Measurements from ENCODE around the gene PIGP.

Gene PIGP

GRCh38 chr21:37077403-37077802 is 4.5 kb upstream of the PIGP start:
- TF ChIP-seq TAF1 (IDR thresholded peaks at IDR 0.05; ENCODE audit: low read depth, low read length) (no peak), POLR2A (IDR thresholded peaks at IDR 0.05; ENCODE audit: low read depth, low read length) (no peak), SPI1 (IDR thresholded peaks at IDR 0.05; ENCODE audit: low read depth, low read length) (no peak), POLR2AphosphoS5 (IDR thresholded peaks at IDR 0.05; ENCODE audit: low read depth, low read length) (no peak)
- no peak for FAIRE-seq
- DNase-seq (ENCODE audit: insufficient read length, low spot score): no peak

DNA sequence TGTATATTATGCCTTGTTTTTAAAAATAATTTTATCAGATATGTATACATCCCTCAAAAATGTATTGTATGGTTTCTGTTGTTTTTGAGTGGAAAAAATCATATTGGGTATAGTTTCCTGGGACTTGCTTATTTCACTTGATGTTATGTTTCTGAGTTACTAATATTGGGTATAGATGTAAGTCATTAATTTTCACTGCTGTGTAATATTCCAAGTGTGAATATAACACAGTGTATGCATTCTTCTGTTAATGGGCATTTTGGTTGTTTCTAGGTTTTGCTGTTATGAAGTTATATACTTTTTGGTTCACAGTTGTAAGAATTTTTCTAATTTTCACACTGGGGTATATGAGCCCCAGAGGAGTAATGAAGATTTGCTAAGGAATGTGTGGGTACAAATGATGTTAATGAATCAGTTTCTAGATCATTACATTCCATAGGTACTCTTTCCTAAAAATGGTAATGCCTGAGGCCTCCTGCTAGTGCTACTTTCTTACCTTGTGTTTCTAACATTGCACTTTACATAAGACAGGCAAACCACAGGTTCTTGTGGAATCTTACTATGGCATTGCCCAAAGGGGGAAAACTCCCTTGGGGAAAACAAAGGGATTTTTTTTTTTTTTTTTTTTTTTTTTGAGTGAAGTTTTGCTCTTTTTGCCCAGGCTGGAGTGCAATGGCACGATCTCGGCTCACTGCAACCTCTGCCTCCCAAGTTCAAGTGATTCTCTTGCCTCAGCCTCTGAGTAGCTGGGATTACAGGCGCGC is 3.4 kb upstream of the PIGP start:
- FAIRE-seq: no peak
- TF ChIP-seq SPI1 (IDR thresholded peaks at IDR 0.05; ENCODE audit: low read depth, low read length) (no peak), POLR2AphosphoS5 (IDR thresholded peaks at IDR 0.05; ENCODE audit: low read depth, low read length) (no peak), PAX5 (IDR thresholded peaks at IDR 0.05; ENCODE audit: insufficient read depth, low read length, severe bottlenecking) (no peak), POLR2A (IDR thresholded peaks at IDR 0.05; ENCODE audit: low read depth, low read length) (no peak), POU2F2 (IDR thresholded peaks at IDR 0.05; ENCODE audit: low read depth, low read length) (no peak), TAF1 (IDR thresholded peaks at IDR 0.05; ENCODE audit: low read depth, low read length) (no peak)
- DNase-seq (ENCODE audit: insufficient read length, low spot score): no peak

- FAIRE-seq (no peak), DNase-seq (ENCODE audit: insufficient read length, low spot score) (no peak)
- TF ChIP-seq POLR2A (IDR thresholded peaks at IDR 0.05; ENCODE audit: low read depth, low read length) (no peak), SPI1 (IDR thresholded peaks at IDR 0.05; ENCODE audit: low read depth, low read length) (no peak), POLR2AphosphoS5 (IDR thresholded peaks at IDR 0.05; ENCODE audit: low read depth, low read length) (no peak), TAF1 (IDR thresholded peaks at IDR 0.05; ENCODE audit: low read depth, low read length) (no peak), POU2F2 (IDR thresholded peaks at IDR 0.05; ENCODE audit: low read depth, low read length) (no peak), PAX5 (IDR thresholded peaks at IDR 0.05; ENCODE audit: insufficient read depth, low read length, severe bottlenecking) (no peak)
Measured at GRCh38 chr21:37075214-37075770, 2.4 kb upstream of the PIGP start.

DNA sequence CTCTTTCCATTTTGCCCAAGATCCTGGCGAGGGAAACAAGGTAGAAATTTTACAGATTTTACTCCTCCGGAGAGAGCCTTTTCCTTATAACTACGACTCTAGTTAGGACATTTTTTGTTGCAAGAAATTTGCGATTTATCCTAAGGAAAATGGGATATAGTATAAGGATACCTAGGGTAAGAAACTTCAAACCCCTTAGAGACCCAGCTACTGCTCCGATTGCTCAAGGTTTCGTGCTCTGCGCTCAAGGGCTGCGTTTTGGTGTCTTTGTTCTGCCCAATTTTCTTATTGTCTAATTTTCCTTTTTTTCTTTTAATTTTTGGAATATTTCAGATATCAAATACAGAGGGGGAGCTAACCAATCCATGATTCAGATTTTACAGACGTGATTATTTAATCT is 1.7 kb upstream of the PIGP start:
- DNase-seq (ENCODE audit: insufficient read length, low spot score) (no peak), FAIRE-seq (no peak)

DNA sequence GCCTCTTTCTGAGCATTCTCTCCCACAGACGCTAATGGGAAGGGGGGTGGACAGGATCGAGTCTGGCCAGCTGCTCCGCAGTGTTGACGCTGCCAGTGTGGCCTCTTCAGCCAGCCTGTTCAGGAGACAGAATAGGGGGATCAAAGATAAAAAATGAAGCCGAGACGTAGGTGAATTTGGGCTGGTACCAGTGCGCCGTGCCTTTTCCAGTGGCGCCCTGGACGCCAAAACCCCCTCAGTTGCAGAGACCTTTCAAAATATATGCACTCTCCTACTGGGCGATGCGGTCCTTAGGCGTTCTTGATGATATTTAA is 1.3 kb upstream of the PIGP start:
- TF ChIP-seq POU2F2 (IDR thresholded peaks at IDR 0.05; ENCODE audit: low read depth, low read length) (no peak), POLR2AphosphoS5 (IDR thresholded peaks at IDR 0.05; ENCODE audit: low read depth, low read length) (no peak), SPI1 (IDR thresholded peaks at IDR 0.05; ENCODE audit: low read depth, low read length) (no peak), TAF1 (IDR thresholded peaks at IDR 0.05; ENCODE audit: low read depth, low read length) (no peak), POLR2A (IDR thresholded peaks at IDR 0.05; ENCODE audit: low read depth, low read length) (no peak), PAX5 (IDR thresholded peaks at IDR 0.05; ENCODE audit: insufficient read depth, low read length, severe bottlenecking) (no peak)
- DNase-seq (ENCODE audit: insufficient read length, low spot score): no peak
- no peak for FAIRE-seq

More for the DNA sequence above, 1.7 kb upstream of the PIGP start:
- TF ChIP-seq SPI1 (IDR thresholded peaks at IDR 0.05; ENCODE audit: low read depth, low read length): no peak
- no peak for TF ChIP-seq POLR2A (IDR thresholded peaks at IDR 0.05; ENCODE audit: low read depth, low read length)
- TF ChIP-seq POU2F2 (IDR thresholded peaks at IDR 0.05; ENCODE audit: low read depth, low read length): no peak
- no peak for TF ChIP-seq POLR2AphosphoS5 (IDR thresholded peaks at IDR 0.05; ENCODE audit: low read depth, low read length)
- TF ChIP-seq PAX5 (IDR thresholded peaks at IDR 0.05; ENCODE audit: insufficient read depth, low read length, severe bottlenecking): no peak
- no peak for TF ChIP-seq TAF1 (IDR thresholded peaks at IDR 0.05; ENCODE audit: low read depth, low read length)

DNA sequence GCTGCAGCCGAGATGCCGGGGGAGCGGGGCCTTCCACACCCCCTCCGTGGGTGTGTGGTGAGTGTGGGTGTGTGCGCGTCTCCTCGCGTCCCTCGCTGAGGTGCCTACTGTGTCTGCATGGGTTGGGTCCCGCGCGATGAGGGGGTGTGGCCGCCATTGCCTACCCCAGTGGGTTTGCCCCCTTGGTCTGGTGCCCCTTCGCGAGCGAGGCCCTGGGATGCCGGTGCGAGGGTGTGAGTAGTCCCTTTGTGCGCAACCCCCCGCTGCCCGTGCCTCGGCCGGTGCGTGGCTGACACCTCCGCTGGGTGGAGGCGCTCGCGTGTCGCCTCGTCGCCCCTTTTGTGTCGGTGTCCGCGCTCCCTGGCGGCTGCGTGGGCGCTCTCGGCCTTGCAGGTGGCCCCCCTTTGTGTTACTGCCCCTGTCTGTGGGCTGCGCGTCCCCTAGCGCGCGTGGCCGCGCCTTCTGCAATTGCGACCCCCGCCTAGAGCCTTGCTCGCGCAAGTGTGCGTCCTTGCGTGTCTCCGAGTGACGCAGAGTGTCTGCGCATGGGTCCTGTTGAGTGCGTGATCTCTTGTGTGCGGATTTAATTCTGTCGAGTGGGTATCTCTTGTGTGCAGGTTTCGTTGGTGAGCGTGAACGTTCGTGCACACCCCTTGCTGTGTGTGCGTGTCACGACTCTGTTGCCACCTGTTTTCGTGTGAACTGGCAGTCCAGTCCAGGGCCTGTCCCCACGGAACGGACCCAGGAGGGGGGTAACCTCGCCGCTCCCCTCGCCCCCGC is 736 bp upstream of the PIGP start:
- no peak for TF ChIP-seq SPI1 (IDR thresholded peaks at IDR 0.05; ENCODE audit: low read depth, low read length)
- peak; percentile 35 for TF ChIP-seq POLR2A (IDR thresholded peaks at IDR 0.05; ENCODE audit: low read depth, low read length)
- peak; percentile 72 for FAIRE-seq
- peak; percentile 27 for DNase-seq (ENCODE audit: insufficient read length, low spot score)

- TF ChIP-seq TAF1 (IDR thresholded peaks at IDR 0.05; ENCODE audit: low read depth, low read length) (peak; percentile 47; the same call in 1 of the 2 replicates), POLR2AphosphoS5 (IDR thresholded peaks at IDR 0.05; ENCODE audit: low read depth, low read length) (no peak; the same call in 1 of the 2 replicates), POLR2A (IDR thresholded peaks at IDR 0.05; ENCODE audit: low read depth, low read length) (peak; percentile 74)
- FAIRE-seq (peak; percentile 38), DNase-seq (ENCODE audit: insufficient read length, low spot score) (peak; percentile 43)
Measured at GRCh38 chr21:37072274-37072987, 440 bp downstream of the PIGP start.

- DNase-seq (ENCODE audit: insufficient read length, low spot score) (no peak), FAIRE-seq (no peak)
- no peak for TF ChIP-seq POLR2A (IDR thresholded peaks at IDR 0.05; ENCODE audit: low read depth, low read length)
- no peak for TF ChIP-seq TAF1 (IDR thresholded peaks at IDR 0.05; ENCODE audit: low read depth, low read length)
- no peak for TF ChIP-seq PAX5 (IDR thresholded peaks at IDR 0.05; ENCODE audit: insufficient read depth, low read length, severe bottlenecking)
- no peak for TF ChIP-seq SPI1 (IDR thresholded peaks at IDR 0.05; ENCODE audit: low read depth, low read length)
- TF ChIP-seq POU2F2 (IDR thresholded peaks at IDR 0.05; ENCODE audit: low read depth, low read length): no peak
Measured at GRCh38 chr21:37071561-37072273, 1.2 kb downstream of the PIGP start.
